ENCODE data around the gene DMAC2L.

DNA sequence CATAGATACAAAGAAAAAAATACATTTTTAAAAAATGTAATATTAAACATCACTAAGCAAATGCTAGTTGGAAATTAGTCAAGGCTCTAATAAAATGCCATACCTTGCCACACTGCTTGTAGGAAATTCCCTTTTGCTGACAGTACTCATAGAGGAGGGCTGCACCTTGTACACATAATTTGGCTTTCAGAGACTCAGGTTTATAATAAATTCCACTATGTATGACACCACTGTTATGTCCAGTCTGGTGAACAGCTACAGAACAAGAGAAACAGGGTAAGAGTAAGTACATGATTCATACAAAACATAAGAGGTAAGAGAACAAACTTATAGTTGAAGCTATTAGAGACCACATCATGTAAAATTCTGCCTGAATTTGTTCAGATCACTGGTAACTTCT is 10.2 kb upstream of the DMAC2L start:
- TF ChIP-seq MXI1 (conservative IDR thresholded peaks at IDR 0.05; ENCODE audit: poor library complexity, severe bottlenecking) = no peak
- TF ChIP-seq EP300 (conservative IDR thresholded peaks at IDR 0.05; ENCODE audit: poor library complexity, severe bottlenecking) = no peak
- no peak for TF ChIP-seq EZH2 (IDR thresholded peaks at IDR 0.05; ENCODE audit: borderline replicate concordance, insufficient read depth, low read length, poor library complexity, severe bottlenecking)
- TF ChIP-seq, protein P1, sequence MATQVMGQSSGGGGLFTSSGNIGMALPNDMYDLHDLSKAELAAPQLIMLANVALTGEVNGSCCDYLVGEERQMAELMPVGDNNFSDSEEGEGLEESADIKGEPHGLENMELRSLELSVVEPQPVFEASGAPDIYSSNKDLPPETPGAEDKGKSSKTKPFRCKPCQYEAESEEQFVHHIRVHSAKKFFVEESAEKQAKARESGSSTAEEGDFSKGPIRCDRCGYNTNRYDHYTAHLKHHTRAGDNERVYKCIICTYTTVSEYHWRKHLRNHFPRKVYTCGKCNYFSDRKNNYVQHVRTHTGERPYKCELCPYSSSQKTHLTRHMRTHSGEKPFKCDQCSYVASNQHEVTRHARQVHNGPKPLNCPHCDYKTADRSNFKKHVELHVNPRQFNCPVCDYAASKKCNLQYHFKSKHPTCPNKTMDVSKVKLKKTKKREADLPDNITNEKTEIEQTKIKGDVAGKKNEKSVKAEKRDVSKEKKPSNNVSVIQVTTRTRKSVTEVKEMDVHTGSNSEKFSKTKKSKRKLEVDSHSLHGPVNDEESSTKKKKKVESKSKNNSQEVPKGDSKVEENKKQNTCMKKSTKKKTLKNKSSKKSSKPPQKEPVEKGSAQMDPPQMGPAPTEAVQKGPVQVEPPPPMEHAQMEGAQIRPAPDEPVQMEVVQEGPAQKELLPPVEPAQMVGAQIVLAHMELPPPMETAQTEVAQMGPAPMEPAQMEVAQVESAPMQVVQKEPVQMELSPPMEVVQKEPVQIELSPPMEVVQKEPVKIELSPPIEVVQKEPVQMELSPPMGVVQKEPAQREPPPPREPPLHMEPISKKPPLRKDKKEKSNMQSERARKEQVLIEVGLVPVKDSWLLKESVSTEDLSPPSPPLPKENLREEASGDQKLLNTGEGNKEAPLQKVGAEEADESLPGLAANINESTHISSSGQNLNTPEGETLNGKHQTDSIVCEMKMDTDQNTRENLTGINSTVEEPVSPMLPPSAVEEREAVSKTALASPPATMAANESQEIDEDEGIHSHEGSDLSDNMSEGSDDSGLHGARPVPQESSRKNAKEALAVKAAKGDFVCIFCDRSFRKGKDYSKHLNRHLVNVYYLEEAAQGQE (IDR thresholded peaks at IDR 0.05; ENCODE audit: borderline replicate concordance) = no peak
- TF ChIP-seq, protein P2, sequence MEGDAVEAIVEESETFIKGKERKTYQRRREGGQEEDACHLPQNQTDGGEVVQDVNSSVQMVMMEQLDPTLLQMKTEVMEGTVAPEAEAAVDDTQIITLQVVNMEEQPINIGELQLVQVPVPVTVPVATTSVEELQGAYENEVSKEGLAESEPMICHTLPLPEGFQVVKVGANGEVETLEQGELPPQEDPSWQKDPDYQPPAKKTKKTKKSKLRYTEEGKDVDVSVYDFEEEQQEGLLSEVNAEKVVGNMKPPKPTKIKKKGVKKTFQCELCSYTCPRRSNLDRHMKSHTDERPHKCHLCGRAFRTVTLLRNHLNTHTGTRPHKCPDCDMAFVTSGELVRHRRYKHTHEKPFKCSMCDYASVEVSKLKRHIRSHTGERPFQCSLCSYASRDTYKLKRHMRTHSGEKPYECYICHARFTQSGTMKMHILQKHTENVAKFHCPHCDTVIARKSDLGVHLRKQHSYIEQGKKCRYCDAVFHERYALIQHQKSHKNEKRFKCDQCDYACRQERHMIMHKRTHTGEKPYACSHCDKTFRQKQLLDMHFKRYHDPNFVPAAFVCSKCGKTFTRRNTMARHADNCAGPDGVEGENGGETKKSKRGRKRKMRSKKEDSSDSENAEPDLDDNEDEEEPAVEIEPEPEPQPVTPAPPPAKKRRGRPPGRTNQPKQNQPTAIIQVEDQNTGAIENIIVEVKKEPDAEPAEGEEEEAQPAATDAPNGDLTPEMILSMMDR (IDR thresholded peaks at IDR 0.05; ENCODE audit: poor library complexity, severe bottlenecking) = no peak
- TF ChIP-seq POLR2AphosphoS5 (IDR thresholded peaks at IDR 0.05) = no peak
- no peak for TF ChIP-seq SMC3 (conservative IDR thresholded peaks at IDR 0.05; ENCODE audit: poor library complexity)
